Measurements from ENCODE around the gene PITPNC1. TPM values are rescaled to one million over a fixed set of nuclear protein-coding genes. Genes with fewer than 3 reads are reported as not detected.

PITPNC1 gene
- total and polyA plus RNA-seq, 8 donors = 9.7 to 21.9 (median 11.3) TPM

DNA sequence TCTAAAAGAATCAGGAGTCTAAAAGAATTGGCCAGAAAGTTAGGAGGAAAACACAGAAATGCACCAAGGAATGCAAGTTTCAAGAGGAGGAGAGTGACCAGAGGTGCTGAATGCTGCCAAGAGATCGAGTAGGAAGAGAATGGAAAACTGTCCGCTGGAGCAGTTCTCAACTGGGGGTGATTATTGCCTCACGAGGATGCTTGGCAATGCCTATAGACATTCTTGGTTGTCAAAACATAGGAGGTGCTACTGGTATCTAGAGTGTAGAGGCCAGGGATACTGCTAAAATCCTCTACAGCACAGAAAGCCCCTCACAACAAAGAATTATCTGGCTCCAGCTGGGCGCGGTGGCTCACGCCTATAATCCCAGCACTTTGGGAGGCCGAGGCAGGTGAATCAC, 258.6 kb downstream of the PITPNC1 start:
- DNase-seq (peak in 1 of 4 donors; percentile 25), ATAC-seq (no peak)
- Histone ChIP-seq H3K27me3 (no peaks in the 10 kb centered on the region), H3K4me3 (no peak overlapping the region), H3K36me3 (peaks cover 0 to 16% of the 10 kb centered on the region in 2 donors), H3K4me1 (no peaks in the 10 kb centered on the region), H3K9me3 (no peaks in the 10 kb centered on the region), H3K27ac (no peak overlapping the region)
- intact Hi-C loops (cut with DNase I) = no loop called here
- TF ChIP-seq CTCF (IDR thresholded peaks at IDR 0.05) = no peak

GRCh38 chr17:67636312-67636711, 259.2 kb downstream of the PITPNC1 start:
- peaks cover 0 to 16% of the 10 kb centered on the region in 2 donors for H3K36me3 ChIP-seq
- no peaks in the 10 kb centered on the region for H3K9me3 ChIP-seq
- no peak for ATAC-seq
- H3K4me1 ChIP-seq = no peaks in the 10 kb centered on the region
- no peak for DNase-seq
- no peak overlapping the region for H3K27ac ChIP-seq
- no peaks in the 10 kb centered on the region for H3K27me3 ChIP-seq
- no peak for TF ChIP-seq CTCF (IDR thresholded peaks at IDR 0.05)
- intact Hi-C loops (cut with DNase I) = no loop called here
- no peak overlapping the region for H3K4me3 ChIP-seq

DNA sequence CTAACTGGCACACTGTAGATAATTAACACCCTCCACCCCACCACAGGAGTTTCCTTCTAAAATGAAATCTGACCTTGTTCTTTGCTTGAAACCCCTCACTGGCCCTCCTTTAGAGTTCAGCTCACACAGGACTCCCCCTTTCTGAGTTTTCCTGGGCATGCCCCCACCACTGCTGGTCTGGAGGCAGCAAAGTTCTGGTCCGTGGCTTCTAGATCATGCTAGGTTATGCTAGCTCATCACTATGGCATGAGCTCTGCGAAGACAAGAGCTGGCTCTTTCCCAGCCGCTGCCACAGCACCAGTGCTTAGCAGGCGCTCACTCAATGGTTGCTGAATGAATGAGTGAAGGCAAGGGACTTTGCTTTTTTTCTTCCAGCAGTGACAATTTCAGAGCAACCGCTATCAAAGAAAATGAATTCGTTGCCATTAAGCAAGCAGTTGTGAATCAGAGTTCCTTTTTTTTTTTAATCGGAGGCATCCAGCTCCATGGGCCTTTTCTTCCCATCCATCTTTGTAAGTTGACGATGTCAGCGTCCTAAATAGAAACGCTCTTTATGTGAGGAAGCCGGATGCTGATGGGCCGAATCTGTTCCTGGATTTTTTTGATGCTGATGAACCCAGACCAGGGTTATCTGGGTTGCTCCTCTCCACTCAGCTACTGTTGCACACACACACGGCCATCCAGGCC, 259.9 kb downstream of the PITPNC1 start:
- H3K4me3 ChIP-seq = no peak overlapping the region
- intact Hi-C loops (cut with DNase I) = no loop called here
- DNase-seq = no peak
- H3K9me3 ChIP-seq = no peaks in the 10 kb centered on the region
- no peak for TF ChIP-seq CTCF (IDR thresholded peaks at IDR 0.05)
- H3K36me3 ChIP-seq = peaks cover 0 to 16% of the 10 kb centered on the region in 2 donors
- no peaks in the 10 kb centered on the region for H3K27me3 ChIP-seq
- H3K4me1 ChIP-seq = no peaks in the 10 kb centered on the region
- ATAC-seq = no peak
- no peak overlapping the region for H3K27ac ChIP-seq

GRCh38 chr17:67637901-67638641, 261.0 kb downstream of the PITPNC1 start:
- no peak overlapping the region for H3K4me3 ChIP-seq
- intact Hi-C loops (cut with DNase I) = no loop called here
- DNase-seq = peak in 2 of 4 donors; percentile 61 to 69
- H3K27ac ChIP-seq = no peak overlapping the region
- peak; percentile 84 for ATAC-seq
- H3K4me1 ChIP-seq = no peaks in the 10 kb centered on the region
- H3K9me3 ChIP-seq = no peaks in the 10 kb centered on the region
- no peaks in the 10 kb centered on the region for H3K27me3 ChIP-seq
- no peak for TF ChIP-seq CTCF (IDR thresholded peaks at IDR 0.05)
- peaks cover 0 to 7% of the 10 kb centered on the region in 2 donors for H3K36me3 ChIP-seq

- no peak for DNase-seq
These were observed 261.8 kb downstream of the PITPNC1 start for GRCh38 chr17:67638871-67639270.

More at GRCh38 chr17:67638871-67639270, 261.8 kb downstream of the PITPNC1 start:
- no peak overlapping the region for H3K4me3 ChIP-seq
- ATAC-seq = no peak
- peaks cover 0 to under 1% of the 10 kb centered on the region in 2 donors for H3K36me3 ChIP-seq
- H3K27ac ChIP-seq = no peak overlapping the region
- TF ChIP-seq CTCF (IDR thresholded peaks at IDR 0.05) = no peak
- H3K9me3 ChIP-seq = no peaks in the 10 kb centered on the region
- no peaks in the 10 kb centered on the region for H3K4me1 ChIP-seq
- intact Hi-C loops (cut with DNase I) = no loop called here
- H3K27me3 ChIP-seq = no peaks in the 10 kb centered on the region
